ENCODE measurements around the gene PLA2G4F. TPM values are rescaled to one million over a fixed set of nuclear protein-coding genes. Genes with fewer than 3 reads are reported as not detected.

The PLA2G4F gene
- total RNA-seq (not detected), polyA plus RNA-seq (under 1 TPM in 1 of 3 donors, not detected in 2; 0.04 TPM), total RNA-seq (0 to 0.08 (median 0) reads per million in 6 experiments)

DNA sequence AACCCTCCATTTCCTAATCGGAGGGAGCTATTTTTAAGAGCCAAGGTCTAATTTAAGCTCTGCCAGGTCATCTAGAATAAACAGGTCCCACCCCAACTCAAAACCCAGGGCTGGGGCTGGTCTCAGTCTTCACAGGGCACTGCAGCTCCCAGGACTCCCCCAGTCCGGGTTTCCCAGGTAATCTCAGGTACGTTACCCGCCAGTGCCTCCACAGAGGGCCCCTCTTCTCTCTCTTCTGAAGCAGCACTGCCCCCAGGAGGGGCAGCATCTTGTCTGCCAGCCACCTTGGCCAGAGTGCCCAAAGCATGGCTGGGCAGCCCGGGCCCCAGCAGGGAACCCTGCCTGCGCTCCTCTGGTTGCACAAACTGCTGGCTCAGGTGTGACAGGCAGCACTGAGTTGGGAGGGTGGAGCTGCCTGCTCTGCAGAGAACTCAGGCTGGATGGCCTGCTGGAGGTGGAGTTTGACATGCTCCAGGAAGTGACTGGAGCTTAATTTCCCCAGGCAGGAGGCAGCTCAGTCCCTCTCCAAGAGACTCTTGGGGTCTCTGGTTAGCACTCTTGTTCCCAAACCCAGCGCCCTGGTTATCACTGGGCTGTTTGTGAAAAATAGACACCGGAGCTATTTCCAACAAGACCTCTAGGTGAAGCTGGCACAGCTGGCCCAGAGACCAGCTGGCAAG, at the start of gene PLA2G4F:
Gene PLA2G4F, minus strand, starts transcription at position 394 of the 680 bp plus-strand sequence. Its CDS starts 87 bp downstream, at position 307.
- H3K27ac Mint-ChIP-seq = peak within 1 kb of the TSS in 2 of 10 donors; percentile 56 to 79
- ATAC-seq (no peak), DNase-seq (no peak)
- H3K4me1 Mint-ChIP-seq = peaks cover 0 to 4% (median 0%) of the 10 kb centered on the region in 4 donors
- H3K27me3 Mint-ChIP-seq = no peaks in the 10 kb centered on the region
- no peak within 1 kb of the TSS for H3K4me3 Mint-ChIP-seq
- H3K36me3 Mint-ChIP-seq = peaks cover 0 to 21% (median 6%) of the 10 kb centered on the region in 3 donors
- POLR2A ChIA-PET = no interaction called here
- no peaks in the 10 kb centered on the region for H3K9me3 Mint-ChIP-seq

DNA sequence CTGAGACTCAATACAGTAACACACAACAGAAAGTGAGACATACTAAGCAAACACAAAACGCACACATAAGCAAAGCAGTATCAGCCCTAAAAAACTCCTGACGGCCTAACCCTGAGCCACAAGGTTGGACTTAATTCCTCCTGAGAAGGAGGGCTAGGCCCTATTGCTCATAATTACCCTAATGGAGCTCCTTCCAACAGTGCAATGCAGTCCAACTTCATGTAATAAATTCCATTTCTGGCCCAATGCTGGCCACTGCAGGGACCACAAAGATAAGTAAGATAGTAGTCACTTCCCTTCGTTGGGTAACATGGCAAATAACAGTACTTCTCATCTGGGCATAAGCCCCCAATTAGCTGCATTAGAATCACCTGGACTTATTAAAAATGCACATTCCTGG, 47.5 kb upstream of the PLA2G4F start:
- Mint-ChIP-seq H3K9me3 (no peaks in the 10 kb centered on the region), H3K27ac (peak overlapping the region in 2 of 10 donors; percentile 63 to 71), H3K4me1 (peaks cover 31 to 70% (median 62%) of the 10 kb centered on the region in 4 donors), H3K36me3 (peaks cover 0 to 37% (median 8%) of the 10 kb centered on the region in 3 donors), H3K27me3 (no peaks in the 10 kb centered on the region), H3K4me3 (peak overlapping the region in 3 of 10 donors; percentile 22 to 68 (median 57))
- POLR2A ChIA-PET = no interaction called here
- DNase-seq = no peak
- no peak for ATAC-seq

DNA sequence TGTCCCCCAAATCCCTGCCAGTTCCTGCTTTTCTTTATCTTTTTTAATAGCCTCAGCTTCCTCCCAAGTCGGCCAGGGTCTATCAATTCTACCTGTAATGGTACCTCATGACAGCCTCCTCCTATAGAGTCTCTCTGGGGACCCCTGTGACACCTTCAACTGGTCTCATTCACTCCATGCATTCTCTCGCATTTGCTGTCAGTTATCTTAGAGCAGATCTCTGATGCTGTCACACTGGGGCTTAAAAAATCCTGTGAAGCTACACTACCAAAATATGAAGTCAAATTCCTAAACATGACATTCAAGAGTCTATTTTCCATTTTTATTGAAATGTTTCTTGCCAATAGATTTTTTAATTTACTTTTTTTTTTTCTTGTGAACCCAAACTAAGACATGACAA, 46.2 kb upstream of the PLA2G4F start:
- Mint-ChIP-seq H3K9me3 (no peaks in the 10 kb centered on the region), H3K27me3 (no peaks in the 10 kb centered on the region), H3K4me1 (peaks cover 29 to 64% (median 53%) of the 10 kb centered on the region in 4 donors), H3K27ac (peak overlapping the region in 3 of 10 donors; percentile 13 to 62 (median 59)), H3K4me3 (no peak overlapping the region), H3K36me3 (peaks cover 0 to 47% (median 15%) of the 10 kb centered on the region in 3 donors)
- POLR2A ChIA-PET = interaction anchor here (0.7 kb wide), 1 partner anchor 74 kb away, joined by 3 read pairs; no protein-coding TSS in a partner anchor
- DNase-seq (no peak), ATAC-seq (no peak)

- no peak for DNase-seq
- H3K4me1 Mint-ChIP-seq = peaks cover 27 to 55% (median 46%) of the 10 kb centered on the region in 4 donors
- no peak overlapping the region for H3K27ac Mint-ChIP-seq
- POLR2A ChIA-PET = no interaction called here
- no peak for ATAC-seq
- no peak overlapping the region for H3K4me3 Mint-ChIP-seq
- no peaks in the 10 kb centered on the region for H3K9me3 Mint-ChIP-seq
- H3K27me3 Mint-ChIP-seq = no peaks in the 10 kb centered on the region
- peaks cover 0 to 56% (median 21%) of the 10 kb centered on the region in 3 donors for H3K36me3 Mint-ChIP-seq
Measured at GRCh38 chr15:42201801-42202200, 45.4 kb upstream of the PLA2G4F start.

DNA sequence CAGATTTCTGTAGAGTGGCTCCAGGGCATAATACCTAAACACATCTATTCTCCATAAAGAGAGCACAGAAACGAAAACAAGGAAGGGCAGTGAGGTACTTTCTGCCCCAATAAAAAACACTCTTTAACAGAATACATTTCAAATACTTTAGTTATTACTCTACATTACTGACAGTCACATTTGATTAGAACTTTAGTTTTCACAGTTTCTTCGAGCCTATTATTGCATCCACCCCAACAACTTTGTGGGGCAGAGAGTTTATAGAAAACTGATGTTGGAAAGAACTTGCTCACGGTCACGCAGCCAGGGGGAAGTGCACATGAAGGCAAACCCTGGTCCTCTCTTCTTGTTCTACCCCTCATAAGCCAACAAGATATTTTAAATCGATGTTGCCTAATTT, 42.7 kb upstream of the PLA2G4F start:
- ATAC-seq = no peak
- H3K9me3 Mint-ChIP-seq = no peaks in the 10 kb centered on the region
- no peak overlapping the region for H3K27ac Mint-ChIP-seq
- POLR2A ChIA-PET = no interaction called here
- H3K4me3 Mint-ChIP-seq = no peak overlapping the region
- peaks cover 15 to 45% (median 32%) of the 10 kb centered on the region in 4 donors for H3K4me1 Mint-ChIP-seq
- no peaks in the 10 kb centered on the region for H3K27me3 Mint-ChIP-seq
- peaks cover 0 to 75% (median 36%) of the 10 kb centered on the region in 3 donors for H3K36me3 Mint-ChIP-seq
- DNase-seq = no peak

DNA sequence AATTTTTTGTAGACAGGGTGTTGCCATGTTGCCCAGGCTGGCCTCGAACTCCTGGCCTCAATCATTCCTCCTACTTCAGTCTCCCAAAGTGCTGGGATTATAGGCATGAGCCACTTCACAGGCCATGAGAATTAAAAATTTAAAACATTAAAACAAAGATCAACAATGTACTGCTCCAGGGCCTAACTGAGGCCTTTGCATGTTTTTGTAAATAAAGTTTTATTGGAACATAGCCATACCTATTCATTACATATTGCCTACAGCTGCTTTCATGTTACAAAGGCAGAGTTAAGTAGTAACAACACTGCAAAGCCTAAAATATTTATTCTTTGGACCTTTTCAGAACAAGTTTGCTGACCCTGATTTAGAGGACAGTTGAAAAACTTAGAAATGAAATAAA, 42.1 kb upstream of the PLA2G4F start:
- DNase-seq (no peak), ATAC-seq (no peak)
- H3K4me1 Mint-ChIP-seq = peaks cover 13 to 39% (median 31%) of the 10 kb centered on the region in 4 donors
- POLR2A ChIA-PET = no interaction called here
- H3K4me3 Mint-ChIP-seq = no peak overlapping the region
- H3K36me3 Mint-ChIP-seq = peaks cover 0 to 81% (median 36%) of the 10 kb centered on the region in 3 donors
- H3K9me3 Mint-ChIP-seq = no peaks in the 10 kb centered on the region
- no peak overlapping the region for H3K27ac Mint-ChIP-seq
- H3K27me3 Mint-ChIP-seq = no peaks in the 10 kb centered on the region

DNA sequence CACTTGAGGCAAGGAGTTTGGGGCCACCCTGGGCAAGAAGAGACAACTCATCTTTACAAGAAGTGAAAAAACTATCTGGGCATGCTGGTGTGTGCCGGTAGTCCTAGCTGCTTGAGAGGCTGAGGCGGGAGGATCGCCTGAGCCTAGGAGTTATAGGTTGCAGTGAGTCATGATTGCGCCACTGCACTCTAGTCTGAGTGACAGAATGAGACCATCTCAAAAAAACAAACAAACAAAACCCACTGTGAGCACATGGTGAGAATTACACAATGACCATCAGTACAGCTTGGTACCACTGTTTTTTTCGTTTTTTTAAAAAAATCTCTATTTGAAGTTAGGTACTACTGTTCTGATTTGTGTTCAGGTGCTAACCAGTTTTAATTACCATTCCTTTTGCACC, 38.1 kb upstream of the PLA2G4F start:
- ATAC-seq = no peak
- H3K4me1 Mint-ChIP-seq = peaks cover 9 to 28% (median 20%) of the 10 kb centered on the region in 4 donors
- no peak for DNase-seq
- H3K36me3 Mint-ChIP-seq = peaks cover 0 to 86% (median 36%) of the 10 kb centered on the region in 3 donors
- peak overlapping the region in 1 of 10 donors; percentile 55 for H3K27ac Mint-ChIP-seq
- POLR2A ChIA-PET = no interaction called here
- H3K27me3 Mint-ChIP-seq = no peaks in the 10 kb centered on the region
- H3K9me3 Mint-ChIP-seq = no peaks in the 10 kb centered on the region
- H3K4me3 Mint-ChIP-seq = no peak overlapping the region

DNA sequence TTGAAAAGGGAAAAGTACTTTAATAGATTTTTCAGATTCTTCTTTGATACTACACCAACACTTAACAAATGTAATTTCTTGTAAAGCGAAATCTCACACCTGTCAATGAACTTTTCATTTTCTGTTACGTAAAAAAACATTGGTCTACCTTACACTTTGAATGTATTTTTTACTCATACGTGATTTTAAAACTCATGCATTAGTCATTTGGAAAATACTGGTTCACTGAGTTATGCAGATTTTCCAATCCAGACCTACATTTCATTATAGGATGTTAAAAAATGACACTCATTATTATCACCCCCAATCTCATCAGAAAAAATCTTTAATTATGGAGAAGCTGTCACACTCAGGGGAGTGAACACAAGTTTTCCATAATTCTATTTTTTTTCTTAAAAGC, 36.9 kb upstream of the PLA2G4F start:
- POLR2A ChIA-PET = no interaction called here
- peaks cover 9 to 26% (median 16%) of the 10 kb centered on the region in 4 donors for H3K4me1 Mint-ChIP-seq
- peak overlapping the region in 1 of 10 donors; percentile 43 for H3K27ac Mint-ChIP-seq
- H3K4me3 Mint-ChIP-seq = no peak overlapping the region
- no peak for ATAC-seq
- no peak for DNase-seq
- H3K9me3 Mint-ChIP-seq = no peaks in the 10 kb centered on the region
- peaks cover 0 to 85% (median 34%) of the 10 kb centered on the region in 3 donors for H3K36me3 Mint-ChIP-seq
- H3K27me3 Mint-ChIP-seq = no peaks in the 10 kb centered on the region

GRCh38 chr15:42191610-42192346, 35.3 kb upstream of the PLA2G4F start:
- H3K27me3 Mint-ChIP-seq = no peaks in the 10 kb centered on the region
- peak overlapping the region in 2 of 10 donors; percentile 0 to 7 for H3K27ac Mint-ChIP-seq
- POLR2A ChIA-PET = no interaction called here
- peaks cover under 1 to 87% (median 27%) of the 10 kb centered on the region in 3 donors for H3K36me3 Mint-ChIP-seq
- ATAC-seq = no peak
- no peak for DNase-seq
- H3K4me3 Mint-ChIP-seq = no peak overlapping the region
- H3K4me1 Mint-ChIP-seq = peaks cover 9 to 26% (median 15%) of the 10 kb centered on the region in 4 donors
- H3K9me3 Mint-ChIP-seq = no peaks in the 10 kb centered on the region

DNA sequence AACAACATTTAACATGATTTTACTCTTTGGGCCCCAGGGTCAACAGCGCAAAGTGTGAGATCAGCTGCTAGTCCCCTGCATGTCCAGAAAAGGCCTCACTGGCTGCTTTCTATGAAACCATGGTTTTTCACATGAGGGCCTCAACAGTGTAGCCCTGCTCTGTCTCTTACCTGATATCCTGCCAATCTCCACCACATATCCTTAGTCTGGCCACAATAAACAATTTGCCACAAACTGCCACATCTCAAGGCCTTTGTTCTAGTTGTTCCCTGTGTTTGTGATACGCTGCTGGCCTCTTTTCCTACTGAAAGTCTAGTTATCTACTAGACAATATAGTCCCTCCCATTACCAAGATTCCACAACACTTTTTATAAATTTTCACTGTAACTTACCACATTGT, 33.9 kb upstream of the PLA2G4F start:
- Mint-ChIP-seq H3K27me3 (no peaks in the 10 kb centered on the region), H3K4me3 (no peak overlapping the region), H3K36me3 (peaks cover 5 to 90% (median 24%) of the 10 kb centered on the region in 3 donors), H3K9me3 (no peaks in the 10 kb centered on the region), H3K4me1 (peaks cover 8 to 19% (median 10%) of the 10 kb centered on the region in 4 donors), H3K27ac (peak overlapping the region in 6 of 10 donors; percentile 0 to 75 (median 24))
- ATAC-seq (no peak), DNase-seq (no peak)
- POLR2A ChIA-PET = no interaction called here

GRCh38 chr15:42185801-42186200, 29.4 kb upstream of the PLA2G4F start:
- Mint-ChIP-seq H3K27me3 (no peaks in the 10 kb centered on the region), H3K36me3 (peaks cover 9 to 92% (median 37%) of the 10 kb centered on the region in 3 donors), H3K9me3 (no peaks in the 10 kb centered on the region), H3K4me1 (peaks cover 5 to 12% (median 6%) of the 10 kb centered on the region in 4 donors), H3K4me3 (no peak overlapping the region), H3K27ac (peak overlapping the region in 2 of 10 donors; percentile 9 to 40)
- ATAC-seq (no peak), DNase-seq (no peak)
- POLR2A ChIA-PET = no interaction called here

DNA sequence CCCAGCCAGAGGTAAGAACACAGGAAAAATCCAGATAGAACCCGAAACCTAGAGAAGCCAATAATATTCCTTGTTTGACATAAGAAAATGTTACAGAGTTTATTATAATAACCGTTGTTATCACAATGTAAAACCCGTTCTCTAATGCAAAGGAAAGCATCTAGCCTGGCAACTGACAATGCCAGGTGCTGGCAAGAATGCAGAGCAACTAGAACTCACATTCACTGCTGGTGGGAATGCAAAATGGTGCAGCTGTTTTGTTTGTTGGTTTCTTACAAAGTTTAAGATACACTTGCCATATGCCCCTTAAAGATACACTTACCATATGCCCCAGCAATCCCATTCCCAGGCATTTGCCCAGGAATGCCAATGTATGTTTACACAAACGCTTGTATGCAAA, 28.3 kb upstream of the PLA2G4F start:
- no peak for DNase-seq
- peaks cover 0 to 7% (median 2%) of the 10 kb centered on the region in 4 donors for H3K4me1 Mint-ChIP-seq
- H3K4me3 Mint-ChIP-seq = no peak overlapping the region
- no peak for ATAC-seq
- H3K27me3 Mint-ChIP-seq = no peaks in the 10 kb centered on the region
- peak overlapping the region in 1 of 10 donors; percentile 40 for H3K27ac Mint-ChIP-seq
- peaks cover 9 to 92% (median 37%) of the 10 kb centered on the region in 3 donors for H3K36me3 Mint-ChIP-seq
- POLR2A ChIA-PET = no interaction called here
- no peaks in the 10 kb centered on the region for H3K9me3 Mint-ChIP-seq

DNA sequence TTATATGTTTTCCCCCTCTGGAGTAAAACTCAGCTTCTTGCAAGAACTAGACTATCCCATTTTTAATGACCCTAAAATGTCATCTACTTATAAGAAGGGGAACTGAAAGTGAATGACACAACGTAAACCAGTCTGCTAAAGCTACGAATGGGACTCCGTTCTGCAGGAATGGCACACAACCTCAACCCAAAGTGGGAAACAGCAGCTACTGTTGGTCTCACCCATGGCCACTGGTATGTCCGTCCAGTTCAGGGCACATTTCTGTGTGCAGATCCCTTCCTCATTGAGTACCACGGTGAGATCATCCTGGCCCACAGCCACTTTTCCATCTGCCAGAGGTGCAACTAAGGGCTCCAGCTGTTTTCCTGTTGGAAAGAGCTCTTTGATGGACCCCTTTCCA, 27.9 kb upstream of the PLA2G4F start:
- POLR2A ChIA-PET = no interaction called here
- H3K27ac Mint-ChIP-seq = peak overlapping the region in 1 of 10 donors; percentile 1
- ATAC-seq (no peak), DNase-seq (no peak)
- no peaks in the 10 kb centered on the region for H3K9me3 Mint-ChIP-seq
- H3K4me1 Mint-ChIP-seq = peaks cover 0 to 7% (median 2%) of the 10 kb centered on the region in 4 donors
- peaks cover 9 to 91% (median 37%) of the 10 kb centered on the region in 3 donors for H3K36me3 Mint-ChIP-seq
- peak overlapping the region in 1 of 10 donors; percentile 15 for H3K4me3 Mint-ChIP-seq
- no peaks in the 10 kb centered on the region for H3K27me3 Mint-ChIP-seq

All from naive thymus-derived CD8-positive, alpha-beta T cell (primary cell).